LNCAP (cell line): ENCODE data around the gene ARID3C.

ENCODE experiments used
- CTCF ChIP-seq: fragments of 450-650 bp; IDR thresholded peaks from 2 replicates; pipeline ENCODE4 v1.5.1; 2017; ENCODE audit warnings: mild to moderate bottlenecking

Gene ARID3C

GRCh38 chr9:34606190-34606589 lies 22.7 kb downstream of the ARID3C start:
- TF ChIP-seq CTCF, result no peak

GRCh38 chr9:34603610-34604231 lies 25.1 kb downstream of the ARID3C start:
- peak; percentile 94 for TF ChIP-seq CTCF

- TF ChIP-seq CTCF, result no peak
Measured at GRCh38 chr9:34601937-34602573, 26.8 kb downstream of the ARID3C start.

GRCh38 chr9:34600908-34601307 lies 28.0 kb downstream of the ARID3C start:
- no peak for TF ChIP-seq CTCF

- TF ChIP-seq CTCF, result no peak
Measured at GRCh38 chr9:34599546-34599945, 29.3 kb downstream of the ARID3C start.

GRCh38 chr9:34594177-34594576 lies 34.7 kb downstream of the ARID3C start:
- no peak for TF ChIP-seq CTCF

- TF ChIP-seq CTCF, result no peak
Measured at GRCh38 chr9:34592895-34593601, 35.8 kb downstream of the ARID3C start.
